ENCODE measurements around the gene CYP4F8.
"Not testable (repeated sequence)": the region's sequence is repeated elsewhere in the genome, so short reads cannot be mapped to it uniquely, and the experiment has no call there.

- not testable (repeated sequence) for TF ChIP-seq CTCF (IDR thresholded peaks at IDR 0.05; ENCODE audit: insufficient read depth, low read length); POLR2AphosphoS5 (IDR thresholded peaks at IDR 0.05; ENCODE audit: low read depth); REST (IDR thresholded peaks at IDR 0.05; ENCODE audit: insufficient replicate concordance, low read depth); GABPA (IDR thresholded peaks at IDR 0.05; ENCODE audit: low read depth)
Observed at GRCh38 chr19:15607978-15608925, 6.8 kb upstream of the CYP4F8 start.

Measured in HL-60 (cell line).